IPS-15b (cell line): ENCODE measurements around the gene PLPPR5.

Experiments
- H3K27me3 ChIP-seq: one replicate; pipeline ENCODE4 v1.6.1; 2013; ENCODE audit warnings: low read length; ENCODE audit not compliant: control insufficient read depth, insufficient read depth
- H3K36me3 ChIP-seq: one replicate; pipeline ENCODE4 v1.6.1; 2013; ENCODE audit warnings: low read length; ENCODE audit not compliant: control insufficient read depth, insufficient read depth
- H3K4me1 ChIP-seq: one replicate; pipeline ENCODE4 v1.6.1; 2013; ENCODE audit warnings: mild to moderate bottlenecking, low read length; ENCODE audit not compliant: control insufficient read depth, insufficient read depth
- H3K4me3 ChIP-seq: one replicate; pipeline ENCODE4 v1.5.1; 2013; ENCODE audit warnings: low read depth, low read length
- H3K9ac ChIP-seq: one replicate; pipeline ENCODE4 v1.6.1; 2013; ENCODE audit warnings: low read depth, mild to moderate bottlenecking, low read length
- H3K9me3 ChIP-seq: one replicate; pipeline ENCODE4 v1.6.1; 2013; ENCODE audit warnings: mild to moderate bottlenecking, low read length; ENCODE audit not compliant: control insufficient read depth, insufficient read depth

Gene PLPPR5

GRCh38 chr1:98931128-98931835, 73.4 kb downstream of the PLPPR5 start:
- Histone ChIP-seq H3K4me3 (no peak overlapping the region), H3K4me1 (no peaks in the 10 kb centered on the region), H3K36me3 (no peaks in the 10 kb centered on the region), H3K9ac (no peak overlapping the region), H3K9me3 (no peaks in the 10 kb centered on the region), H3K27me3 (no peaks in the 10 kb centered on the region)

GRCh38 chr1:98929437-98929836, 75.2 kb downstream of the PLPPR5 start:
- Histone ChIP-seq H3K9me3 (no peaks in the 10 kb centered on the region), H3K4me3 (no peak overlapping the region), H3K36me3 (no peaks in the 10 kb centered on the region), H3K9ac (no peak overlapping the region), H3K4me1 (peaks cover 2% of the 10 kb centered on the region), H3K27me3 (no peaks in the 10 kb centered on the region)

- Histone ChIP-seq H3K27me3 (no peaks in the 10 kb centered on the region), H3K9me3 (no peaks in the 10 kb centered on the region), H3K4me1 (peaks cover 2% of the 10 kb centered on the region)
Measured at GRCh38 chr1:98926597-98926996, 78.1 kb downstream of the PLPPR5 start.

GRCh38 chr1:98924977-98925376, 79.7 kb downstream of the PLPPR5 start:
- no peak overlapping the region for H3K9ac ChIP-seq
- peaks cover 2% of the 10 kb centered on the region for H3K4me1 ChIP-seq
- H3K4me3 ChIP-seq, result no peak overlapping the region
- H3K9me3 ChIP-seq, result no peaks in the 10 kb centered on the region
- H3K36me3 ChIP-seq, result no peaks in the 10 kb centered on the region
- H3K27me3 ChIP-seq, result no peaks in the 10 kb centered on the region

More at GRCh38 chr1:98926597-98926996, 78.1 kb downstream of the PLPPR5 start:
- Histone ChIP-seq H3K4me3 (no peak overlapping the region), H3K9ac (no peak overlapping the region), H3K36me3 (no peaks in the 10 kb centered on the region)

GRCh38 chr1:98923667-98924066, 81.0 kb downstream of the PLPPR5 start:
- no peak overlapping the region for H3K4me3 ChIP-seq
- no peaks in the 10 kb centered on the region for H3K9me3 ChIP-seq
- no peak overlapping the region for H3K9ac ChIP-seq
- no peaks in the 10 kb centered on the region for H3K27me3 ChIP-seq
- H3K4me1 ChIP-seq, result peaks cover 2% of the 10 kb centered on the region
- no peaks in the 10 kb centered on the region for H3K36me3 ChIP-seq

- H3K9ac ChIP-seq, result no peak overlapping the region
- H3K36me3 ChIP-seq, result no peaks in the 10 kb centered on the region
- peaks cover 2% of the 10 kb centered on the region for H3K4me1 ChIP-seq
- H3K9me3 ChIP-seq, result no peaks in the 10 kb centered on the region
- H3K27me3 ChIP-seq, result no peaks in the 10 kb centered on the region
- H3K4me3 ChIP-seq, result no peak overlapping the region
Measured at GRCh38 chr1:98921817-98922216, 82.8 kb downstream of the PLPPR5 start.

GRCh38 chr1:98920441-98921110, 84.1 kb downstream of the PLPPR5 start:
- Histone ChIP-seq H3K9me3 (no peaks in the 10 kb centered on the region), H3K4me1 (no peaks in the 10 kb centered on the region), H3K36me3 (no peaks in the 10 kb centered on the region), H3K27me3 (no peaks in the 10 kb centered on the region), H3K9ac (no peak overlapping the region), H3K4me3 (no peak overlapping the region)

- Histone ChIP-seq H3K36me3 (no peaks in the 10 kb centered on the region), H3K27me3 (no peaks in the 10 kb centered on the region), H3K4me3 (no peak overlapping the region), H3K4me1 (no peaks in the 10 kb centered on the region), H3K9ac (no peak overlapping the region), H3K9me3 (no peaks in the 10 kb centered on the region)
Measured at GRCh38 chr1:98919652-98920051, 85.0 kb downstream of the PLPPR5 start.

GRCh38 chr1:98919211-98919610, 85.5 kb downstream of the PLPPR5 start:
- no peaks in the 10 kb centered on the region for H3K27me3 ChIP-seq
- no peaks in the 10 kb centered on the region for H3K36me3 ChIP-seq
- no peaks in the 10 kb centered on the region for H3K9me3 ChIP-seq
- no peak overlapping the region for H3K4me3 ChIP-seq
- no peaks in the 10 kb centered on the region for H3K4me1 ChIP-seq
- H3K9ac ChIP-seq, result no peak overlapping the region

GRCh38 chr1:98914547-98914946, 90.1 kb downstream of the PLPPR5 start:
- no peaks in the 10 kb centered on the region for H3K36me3 ChIP-seq
- no peaks in the 10 kb centered on the region for H3K4me1 ChIP-seq
- H3K9ac ChIP-seq, result no peak overlapping the region
- no peaks in the 10 kb centered on the region for H3K27me3 ChIP-seq
- H3K4me3 ChIP-seq, result no peak overlapping the region
- no peaks in the 10 kb centered on the region for H3K9me3 ChIP-seq

- Histone ChIP-seq H3K9ac (no peak overlapping the region), H3K9me3 (no peaks in the 10 kb centered on the region), H3K4me3 (no peak overlapping the region), H3K27me3 (no peaks in the 10 kb centered on the region), H3K4me1 (no peaks in the 10 kb centered on the region), H3K36me3 (no peaks in the 10 kb centered on the region)
Measured at GRCh38 chr1:98910827-98911226, 93.8 kb downstream of the PLPPR5 start.

GRCh38 chr1:98908980-98909379, 95.7 kb downstream of the PLPPR5 start:
- Histone ChIP-seq H3K36me3 (no peaks in the 10 kb centered on the region), H3K9me3 (no peaks in the 10 kb centered on the region), H3K27me3 (no peaks in the 10 kb centered on the region), H3K9ac (no peak overlapping the region), H3K4me3 (no peak overlapping the region), H3K4me1 (no peaks in the 10 kb centered on the region)
